ENCODE results near the gene EEF1AKMT1.

- TF ChIP-seq, protein P1, sequence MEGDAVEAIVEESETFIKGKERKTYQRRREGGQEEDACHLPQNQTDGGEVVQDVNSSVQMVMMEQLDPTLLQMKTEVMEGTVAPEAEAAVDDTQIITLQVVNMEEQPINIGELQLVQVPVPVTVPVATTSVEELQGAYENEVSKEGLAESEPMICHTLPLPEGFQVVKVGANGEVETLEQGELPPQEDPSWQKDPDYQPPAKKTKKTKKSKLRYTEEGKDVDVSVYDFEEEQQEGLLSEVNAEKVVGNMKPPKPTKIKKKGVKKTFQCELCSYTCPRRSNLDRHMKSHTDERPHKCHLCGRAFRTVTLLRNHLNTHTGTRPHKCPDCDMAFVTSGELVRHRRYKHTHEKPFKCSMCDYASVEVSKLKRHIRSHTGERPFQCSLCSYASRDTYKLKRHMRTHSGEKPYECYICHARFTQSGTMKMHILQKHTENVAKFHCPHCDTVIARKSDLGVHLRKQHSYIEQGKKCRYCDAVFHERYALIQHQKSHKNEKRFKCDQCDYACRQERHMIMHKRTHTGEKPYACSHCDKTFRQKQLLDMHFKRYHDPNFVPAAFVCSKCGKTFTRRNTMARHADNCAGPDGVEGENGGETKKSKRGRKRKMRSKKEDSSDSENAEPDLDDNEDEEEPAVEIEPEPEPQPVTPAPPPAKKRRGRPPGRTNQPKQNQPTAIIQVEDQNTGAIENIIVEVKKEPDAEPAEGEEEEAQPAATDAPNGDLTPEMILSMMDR (IDR thresholded peaks at IDR 0.05; ENCODE audit: poor library complexity, severe bottlenecking): no peak
- TF ChIP-seq EZH2 (IDR thresholded peaks at IDR 0.05; ENCODE audit: borderline replicate concordance, insufficient read depth, low read length, poor library complexity, severe bottlenecking) (no peak), POLR2AphosphoS5 (IDR thresholded peaks at IDR 0.05) (no peak), RAD21 (conservative IDR thresholded peaks at IDR 0.05) (no peak)
Observed at GRCh38 chr13:20716951-20717350, 56.8 kb downstream of the EEF1AKMT1 start.
